Measurements from ENCODE around the gene ITGBL1.

DNA sequence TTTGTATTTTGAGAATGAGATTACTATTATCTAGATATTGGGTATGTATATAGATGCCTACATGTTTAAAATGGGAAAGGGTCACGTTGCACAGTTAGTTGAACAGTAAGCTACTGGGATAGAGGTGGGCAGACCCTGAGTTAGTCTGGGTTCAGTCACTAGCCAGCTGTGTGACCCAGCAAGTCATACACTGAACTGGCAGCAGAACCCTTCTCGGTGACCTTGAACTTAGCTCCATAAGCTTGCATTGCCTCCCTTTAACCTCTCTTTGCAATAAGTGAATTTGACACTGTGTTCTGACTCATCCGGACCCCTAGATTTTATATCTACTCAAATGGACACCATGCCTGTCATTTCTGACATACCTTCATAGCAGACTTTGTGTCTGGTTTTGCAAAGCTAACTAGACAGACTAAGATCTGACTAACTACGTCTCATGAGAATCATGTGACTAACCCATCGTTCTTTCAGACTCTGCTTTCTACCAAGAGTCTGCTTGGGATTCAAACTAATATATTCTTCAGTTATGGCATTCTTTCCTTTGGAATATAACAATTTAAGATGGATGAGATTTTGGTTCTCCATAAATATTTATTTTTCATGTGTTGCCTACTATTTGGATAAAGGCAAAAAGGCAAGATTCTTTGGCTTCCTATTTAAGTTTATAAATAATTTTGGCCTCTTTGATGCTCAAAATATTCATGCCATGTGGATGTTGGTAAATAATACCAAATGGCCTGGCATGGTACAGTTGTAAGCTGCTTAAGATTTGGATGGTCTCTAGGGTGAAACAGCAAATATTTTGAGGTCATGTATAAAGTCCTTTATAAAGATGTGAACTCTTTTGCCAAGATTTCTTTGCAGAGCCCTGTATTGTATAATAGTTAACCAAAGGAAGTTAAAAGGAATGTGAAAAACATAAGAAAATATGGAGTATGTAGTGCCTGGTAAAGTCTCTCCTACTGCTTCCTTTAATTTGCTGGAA lies 159.3 kb downstream of the ITGBL1 start:
- no peak for TF ChIP-seq POLR2A (IDR thresholded peaks at IDR 0.05)
- TF ChIP-seq, protein P1, sequence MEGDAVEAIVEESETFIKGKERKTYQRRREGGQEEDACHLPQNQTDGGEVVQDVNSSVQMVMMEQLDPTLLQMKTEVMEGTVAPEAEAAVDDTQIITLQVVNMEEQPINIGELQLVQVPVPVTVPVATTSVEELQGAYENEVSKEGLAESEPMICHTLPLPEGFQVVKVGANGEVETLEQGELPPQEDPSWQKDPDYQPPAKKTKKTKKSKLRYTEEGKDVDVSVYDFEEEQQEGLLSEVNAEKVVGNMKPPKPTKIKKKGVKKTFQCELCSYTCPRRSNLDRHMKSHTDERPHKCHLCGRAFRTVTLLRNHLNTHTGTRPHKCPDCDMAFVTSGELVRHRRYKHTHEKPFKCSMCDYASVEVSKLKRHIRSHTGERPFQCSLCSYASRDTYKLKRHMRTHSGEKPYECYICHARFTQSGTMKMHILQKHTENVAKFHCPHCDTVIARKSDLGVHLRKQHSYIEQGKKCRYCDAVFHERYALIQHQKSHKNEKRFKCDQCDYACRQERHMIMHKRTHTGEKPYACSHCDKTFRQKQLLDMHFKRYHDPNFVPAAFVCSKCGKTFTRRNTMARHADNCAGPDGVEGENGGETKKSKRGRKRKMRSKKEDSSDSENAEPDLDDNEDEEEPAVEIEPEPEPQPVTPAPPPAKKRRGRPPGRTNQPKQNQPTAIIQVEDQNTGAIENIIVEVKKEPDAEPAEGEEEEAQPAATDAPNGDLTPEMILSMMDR (IDR thresholded peaks at IDR 0.05) = no peak

Data from lower leg skin (tissue), 3 donors.